NCI-H526 treated with DMSO at 0.1 percent for 48 hours (cell line): ENCODE results near the gene PRR15.
"Not testable (repeated sequence)": the region's sequence is repeated elsewhere in the genome, so short reads cannot be mapped to it uniquely, and the experiment has no call there.

ENCODE experiments used
- DNase-seq: peaks from one replicate; lab custom pipeline; 2025; lab: John Stamatoyannopoulos, UW

Gene PRR15, protein sequence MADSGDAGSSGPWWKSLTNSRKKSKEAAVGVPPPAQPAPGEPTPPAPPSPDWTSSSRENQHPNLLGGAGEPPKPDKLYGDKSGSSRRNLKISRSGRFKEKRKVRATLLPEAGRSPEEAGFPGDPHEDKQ

DNA sequence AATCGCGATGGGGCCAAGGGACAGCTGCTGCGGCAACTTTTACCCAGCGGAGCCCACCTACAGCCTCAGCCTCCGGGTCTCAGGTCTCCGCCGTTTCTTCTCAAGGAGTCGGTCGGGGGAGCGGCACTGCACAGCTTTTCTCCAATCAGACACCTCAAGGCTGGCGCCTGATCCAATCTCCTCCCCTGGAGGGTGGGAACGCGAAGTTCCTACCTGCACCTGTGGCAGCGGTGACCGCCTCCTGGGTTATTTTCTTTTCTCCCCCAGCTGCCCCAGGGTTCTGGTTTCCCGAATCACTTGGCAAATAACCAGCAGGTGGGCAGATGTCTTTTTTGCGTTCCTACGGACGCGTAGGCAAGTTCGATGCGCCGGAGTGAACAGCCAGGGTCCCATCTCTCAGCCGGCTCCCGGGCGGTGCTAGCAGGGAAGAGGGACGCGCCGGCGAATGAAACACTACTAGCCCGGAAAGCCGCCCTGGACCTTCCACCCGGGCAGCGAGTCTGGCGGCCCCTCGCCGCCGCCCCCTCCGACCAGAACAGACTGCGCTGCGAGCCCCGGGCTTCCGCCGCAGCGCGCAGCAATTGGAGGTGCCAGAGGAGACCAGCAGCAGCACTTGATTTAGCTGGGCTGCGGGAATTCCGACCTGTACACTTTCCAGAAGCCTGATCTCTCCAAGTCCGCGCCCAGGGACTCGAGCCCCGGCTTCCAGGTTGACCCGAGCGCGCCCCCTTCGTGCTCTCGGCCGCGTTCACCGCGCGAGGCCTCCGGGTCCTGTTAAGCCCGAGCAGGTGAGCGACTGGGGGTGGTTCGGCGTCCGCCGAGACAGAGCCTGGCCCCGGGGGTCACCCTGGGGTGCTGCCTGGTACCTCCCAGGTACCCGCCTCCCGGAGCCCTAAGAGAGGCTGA lies at the start of gene PRR15:
TSS of gene PRR15 (plus strand) at position 246 of the 906 bp plus-strand sequence. CDS start 2,495 bp downstream, outside the sequence.
- peak; percentile 71 for DNase-seq

DNA sequence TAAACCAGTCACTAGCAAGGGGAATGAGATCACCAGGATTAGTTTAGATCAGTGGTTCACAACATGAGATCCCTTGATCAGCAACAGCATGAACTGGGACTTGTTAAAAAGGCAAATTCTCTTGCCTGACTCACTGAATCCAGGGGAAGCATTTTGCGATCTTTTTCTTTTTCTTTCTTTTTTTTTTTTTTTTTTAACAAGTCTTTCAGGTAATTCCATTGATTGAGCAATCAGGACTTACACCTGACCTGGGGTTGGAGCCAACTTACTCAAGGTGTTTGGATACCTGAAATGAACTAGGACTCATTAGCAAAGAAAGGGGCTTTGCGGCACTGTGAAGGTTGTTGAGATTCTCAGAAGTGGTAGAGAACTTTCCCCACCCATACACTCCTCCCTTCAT lies 47.1 kb upstream of the PRR15 start:
- DNase-seq: no peak

DNA sequence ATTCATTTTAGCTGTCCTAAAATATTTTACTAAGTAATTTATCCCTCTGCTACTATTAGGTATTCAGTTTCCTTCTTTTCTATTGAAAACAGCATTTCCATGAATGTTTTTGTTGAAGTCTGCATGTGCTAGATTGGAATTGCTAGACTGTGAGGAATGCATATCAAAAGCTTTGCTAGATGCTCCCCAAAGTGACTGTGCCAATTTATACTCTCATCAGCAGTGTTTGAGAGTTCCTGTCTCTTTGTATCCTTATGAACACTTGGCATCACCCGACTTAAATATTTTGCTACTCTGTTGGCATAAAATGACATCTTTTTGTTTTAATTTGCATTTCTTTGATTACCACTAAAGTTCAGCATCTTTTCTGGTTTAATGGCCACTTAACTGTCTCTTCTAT lies 45.0 kb upstream of the PRR15 start:
- DNase-seq: no peak

DNA sequence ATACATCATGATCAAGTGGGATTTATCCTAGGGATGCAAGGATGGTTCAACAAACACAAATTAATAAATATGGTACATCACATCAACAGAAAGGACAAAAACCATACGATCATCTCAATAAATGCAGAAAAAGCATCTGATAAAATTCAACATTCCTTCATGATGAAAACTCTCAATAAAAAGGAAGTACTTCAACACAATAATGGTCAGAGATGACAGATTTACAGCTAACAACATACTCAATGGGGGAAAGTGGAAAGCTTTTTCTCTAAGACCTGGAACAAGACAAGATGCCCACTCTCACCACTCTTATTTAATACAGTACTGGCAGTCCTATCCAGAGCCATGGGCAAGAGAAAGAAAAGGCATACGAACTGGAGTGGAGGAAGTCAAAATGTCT lies 39.9 kb upstream of the PRR15 start:
- no peak for DNase-seq

DNA sequence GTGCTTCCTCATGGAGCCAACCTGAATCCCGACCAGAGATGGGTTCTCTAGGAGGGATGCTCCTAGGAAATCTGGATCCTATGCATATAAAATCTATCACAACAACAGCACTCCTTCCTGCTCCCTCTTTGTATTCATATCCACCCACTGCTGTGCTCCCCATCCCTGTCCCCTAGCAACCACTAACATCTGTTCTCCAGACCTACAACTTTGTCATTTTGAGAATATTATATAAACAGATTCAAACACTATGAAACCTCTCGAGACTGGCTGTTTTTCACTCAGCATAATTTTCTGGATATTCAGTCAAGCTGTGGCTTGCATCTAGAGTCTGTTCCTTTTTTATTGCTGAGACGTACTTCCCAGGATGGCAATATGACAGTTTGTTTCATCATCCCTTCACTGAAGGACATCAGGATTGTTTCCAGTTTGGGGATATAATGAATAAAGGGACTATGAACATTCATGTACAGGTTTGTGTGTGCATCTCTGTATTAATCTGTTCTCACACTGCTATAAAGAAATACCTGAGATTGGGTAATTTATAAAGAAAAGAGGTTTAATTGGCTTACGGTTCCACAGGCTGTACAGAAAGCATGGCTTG lies 36.0 kb upstream of the PRR15 start:
- no peak for DNase-seq

DNA sequence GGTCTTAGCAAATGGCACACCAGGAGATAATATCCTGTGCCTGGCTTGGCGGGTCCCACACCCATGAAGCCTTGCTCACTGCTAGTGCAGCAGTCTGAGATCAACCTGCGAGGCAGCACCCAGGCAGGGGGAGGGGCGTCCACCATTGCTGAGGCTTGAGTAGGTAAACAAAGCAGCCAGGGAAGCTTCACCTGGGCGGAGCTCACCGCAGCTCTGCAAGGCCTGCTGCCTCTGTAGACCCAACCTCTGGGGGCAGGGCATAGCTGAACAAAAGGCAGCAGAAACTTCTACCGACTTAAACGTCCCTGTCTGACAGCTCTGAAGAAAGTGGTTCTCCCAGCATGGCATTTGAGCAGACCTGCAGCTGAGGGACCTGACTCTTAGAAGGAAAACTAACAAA lies 35.1 kb upstream of the PRR15 start:
- DNase-seq: not testable (repeated sequence)

DNA sequence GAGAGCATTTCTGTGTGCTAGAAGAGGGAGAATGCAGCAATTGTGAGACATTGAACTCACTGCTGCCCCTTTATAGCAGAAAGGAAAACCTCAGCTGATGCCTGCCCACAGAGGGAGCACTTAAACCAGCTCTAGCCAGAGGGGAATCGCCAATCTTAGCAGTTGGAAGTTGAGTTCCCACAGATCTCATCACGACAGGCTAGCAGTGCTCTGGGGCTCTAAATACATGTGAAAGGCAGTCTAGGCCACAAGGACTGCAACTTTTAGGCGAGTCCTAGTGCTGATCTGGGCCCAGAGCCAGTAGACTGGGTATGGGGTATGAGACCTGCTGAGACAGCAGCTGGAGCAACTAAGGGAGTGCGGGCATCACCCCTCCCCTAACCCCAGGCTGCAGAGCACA lies 25.2 kb upstream of the PRR15 start:
- no peak for DNase-seq

DNA sequence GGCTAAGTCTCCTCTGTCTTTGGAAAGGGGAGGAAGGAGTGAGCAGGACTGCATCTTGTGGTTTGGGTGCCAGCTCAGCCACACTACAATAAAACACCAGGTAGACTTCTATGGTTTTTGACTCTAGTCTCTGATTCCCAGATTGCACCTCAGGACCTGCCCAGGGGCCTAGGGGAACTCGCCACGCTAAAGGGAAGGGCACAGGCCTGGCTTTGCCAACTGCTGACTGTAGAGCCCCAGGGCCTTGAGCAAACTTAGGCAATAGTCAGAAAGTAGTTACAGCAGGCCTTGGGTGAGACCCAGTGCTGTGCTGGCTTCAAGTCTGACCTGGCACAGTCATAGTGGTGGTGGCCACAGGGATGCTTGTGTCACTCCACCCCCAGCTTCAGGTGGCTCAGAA lies 24.2 kb upstream of the PRR15 start:
- no peak for DNase-seq

DNA sequence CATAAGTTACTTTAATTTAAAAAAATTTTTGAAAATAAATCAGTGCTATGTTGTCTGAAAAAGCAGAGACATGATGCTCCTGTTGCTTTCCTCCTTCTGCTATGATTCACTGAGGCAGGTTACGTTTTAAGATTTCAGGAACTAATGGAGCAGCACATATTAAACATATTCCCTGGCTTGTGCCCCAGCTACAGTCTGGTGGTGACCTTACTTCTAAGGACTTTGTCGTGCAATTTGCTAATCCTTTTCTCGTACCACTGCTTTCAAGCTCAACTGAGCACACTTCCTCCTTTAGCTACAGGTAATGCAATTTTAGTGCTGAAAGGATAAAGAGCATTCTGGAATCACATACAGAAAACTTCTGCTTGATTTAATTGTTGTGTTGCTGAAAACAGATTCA lies 16.2 kb upstream of the PRR15 start:
- no peak for DNase-seq

DNA sequence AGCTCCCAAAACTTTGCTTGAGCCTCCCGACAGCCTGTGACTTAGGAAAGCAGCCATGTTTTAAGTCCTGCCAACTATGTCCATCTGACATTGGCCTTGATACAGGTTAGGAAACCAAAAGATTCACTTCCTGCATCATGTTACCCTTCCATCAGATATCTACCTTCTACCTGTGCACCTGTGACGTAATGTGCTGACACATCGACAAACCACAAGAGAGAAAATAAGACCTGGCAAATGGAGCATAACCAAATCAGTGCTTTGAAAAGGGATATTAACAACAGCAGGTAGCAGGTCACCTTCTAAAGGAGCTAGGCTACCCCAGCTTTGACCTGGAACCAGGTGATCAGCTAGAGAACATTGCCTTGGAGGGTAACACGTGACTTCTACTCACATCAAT lies 14.8 kb upstream of the PRR15 start:
- DNase-seq: no peak

DNA sequence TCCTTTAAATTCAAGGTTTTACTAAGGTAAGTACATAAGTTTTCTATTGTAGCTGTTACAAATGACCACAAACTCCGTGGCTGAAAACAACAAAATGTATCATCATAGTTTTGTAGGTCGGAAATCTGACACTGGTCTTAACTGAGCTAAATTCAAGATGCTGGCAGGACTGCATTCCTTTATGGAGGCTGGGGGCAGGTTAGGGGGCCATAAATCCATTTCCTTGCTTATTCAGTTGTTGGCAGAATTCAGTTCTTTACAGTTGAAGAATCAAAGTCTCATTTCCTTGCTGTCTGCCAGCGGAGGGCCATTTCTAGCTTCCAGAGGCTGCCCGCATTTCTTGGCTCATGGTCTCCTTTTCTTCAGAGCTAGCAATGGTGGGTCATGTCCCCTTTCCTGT lies 11.2 kb upstream of the PRR15 start:
- no peak for DNase-seq

DNA sequence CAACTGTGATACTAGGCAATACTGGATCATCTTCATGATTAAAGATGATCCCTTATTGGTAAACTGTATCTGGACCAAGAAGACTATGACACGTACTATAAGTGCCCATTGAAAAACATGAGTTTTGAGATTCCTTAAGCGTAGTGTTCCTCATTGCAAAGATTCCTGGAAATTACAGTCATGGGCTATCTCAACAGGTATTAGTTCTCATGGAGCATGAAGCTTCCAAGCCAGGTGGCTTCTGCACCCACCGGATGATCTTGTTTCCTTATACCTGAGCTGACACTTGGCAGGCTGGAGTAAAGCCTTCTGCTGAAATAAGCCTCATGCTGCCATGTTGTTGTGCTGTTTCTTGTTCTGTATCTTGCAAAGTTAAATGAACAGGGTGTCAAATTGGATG lies 8.6 kb upstream of the PRR15 start:
- DNase-seq: no peak

DNA sequence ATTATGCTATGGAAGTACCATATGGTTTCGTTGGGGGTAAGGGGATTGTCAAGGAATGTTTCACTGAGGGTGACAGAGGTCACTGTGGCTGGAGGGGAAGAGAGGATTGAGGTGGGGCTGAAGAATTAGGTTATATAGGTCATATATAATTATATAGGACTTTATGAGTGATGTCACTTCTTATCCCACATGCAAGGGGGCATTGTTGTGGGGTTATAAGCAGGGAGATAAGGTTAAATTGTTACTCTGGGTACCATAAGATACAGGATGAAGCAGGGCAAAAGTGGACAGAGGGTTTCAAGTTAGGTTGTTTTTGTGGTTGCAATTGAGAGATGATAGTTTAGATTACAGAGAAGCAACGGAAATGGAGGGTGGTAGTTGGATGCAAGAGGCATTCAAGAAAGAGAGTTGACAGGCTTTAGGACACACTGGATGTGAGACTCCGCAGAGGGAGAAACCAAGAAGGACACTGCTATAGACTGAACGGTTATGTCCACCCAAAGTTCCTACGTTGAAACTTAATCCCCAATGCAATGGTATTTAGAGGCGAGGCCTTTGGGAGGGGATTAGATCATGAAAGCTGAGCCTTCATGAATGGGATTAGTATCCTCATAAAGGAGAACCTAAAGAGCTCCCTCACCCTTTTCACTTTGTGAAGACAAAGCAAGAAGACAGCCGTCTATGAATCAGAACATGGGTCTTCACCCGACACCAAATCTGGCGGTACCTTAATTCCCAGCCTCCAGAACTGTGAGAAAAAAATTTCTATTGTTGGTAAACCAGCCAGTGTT lies 7.0 kb upstream of the PRR15 start:
- DNase-seq: no peak

DNA sequence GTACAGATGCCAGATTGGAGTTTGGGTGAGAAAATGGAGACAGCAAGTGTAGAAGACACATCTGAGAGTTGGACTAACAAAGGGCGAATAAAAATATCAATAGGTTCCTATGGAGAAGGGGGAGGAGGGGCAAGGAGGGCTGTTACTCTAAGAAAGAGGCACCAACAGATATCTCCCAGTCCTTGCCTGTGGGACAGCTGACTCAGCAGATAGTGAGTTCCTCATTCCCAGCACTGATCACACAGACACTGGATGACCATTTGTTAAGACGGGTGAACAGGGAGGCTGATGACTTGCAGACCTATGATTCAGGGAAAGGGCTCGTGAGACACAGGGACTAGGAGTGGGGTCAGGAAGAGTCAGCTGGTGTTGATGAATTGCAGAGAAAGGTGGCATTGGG lies 5.7 kb upstream of the PRR15 start:
- DNase-seq: no peak

DNA sequence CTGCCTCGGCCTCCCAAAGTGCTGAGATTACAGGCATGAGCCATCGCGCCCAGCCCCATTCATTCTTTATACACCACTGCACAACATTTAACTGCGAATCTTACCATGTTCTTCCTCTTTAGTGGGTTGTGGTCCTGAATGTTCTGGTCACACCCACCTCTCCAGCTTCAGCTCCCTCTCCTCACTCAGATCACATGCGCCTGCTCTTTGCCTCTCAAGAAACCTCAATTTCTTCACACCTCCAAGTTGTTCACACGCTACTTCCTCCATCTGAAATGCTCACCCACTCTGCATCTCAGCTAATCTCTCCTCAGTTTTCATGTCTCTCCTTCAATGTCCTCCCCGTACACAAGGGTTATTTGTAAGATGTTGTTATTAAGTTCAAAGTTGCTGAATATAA lies 2.4 kb upstream of the PRR15 start:
- DNase-seq: no peak

DNA sequence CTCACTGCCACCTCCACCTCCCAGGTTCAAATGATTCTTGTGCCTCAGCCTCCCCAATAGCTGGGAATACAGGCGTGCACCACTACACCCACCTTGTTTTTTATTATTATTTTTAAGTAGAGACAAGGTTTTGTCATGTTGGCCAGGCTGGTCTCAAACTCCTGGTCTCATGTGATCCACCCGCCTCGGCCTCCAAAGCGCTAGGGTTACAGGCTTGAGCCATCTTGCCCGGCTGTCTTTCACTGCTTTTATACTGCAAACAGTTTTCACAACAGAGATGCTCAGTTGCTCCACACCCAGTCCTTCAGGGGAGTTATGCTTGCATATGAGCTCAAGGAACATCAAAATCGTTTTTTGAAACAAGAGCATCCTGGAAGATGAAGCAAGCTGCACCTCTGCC lies 1.3 kb upstream of the PRR15 start:
- DNase-seq: no peak

DNA sequence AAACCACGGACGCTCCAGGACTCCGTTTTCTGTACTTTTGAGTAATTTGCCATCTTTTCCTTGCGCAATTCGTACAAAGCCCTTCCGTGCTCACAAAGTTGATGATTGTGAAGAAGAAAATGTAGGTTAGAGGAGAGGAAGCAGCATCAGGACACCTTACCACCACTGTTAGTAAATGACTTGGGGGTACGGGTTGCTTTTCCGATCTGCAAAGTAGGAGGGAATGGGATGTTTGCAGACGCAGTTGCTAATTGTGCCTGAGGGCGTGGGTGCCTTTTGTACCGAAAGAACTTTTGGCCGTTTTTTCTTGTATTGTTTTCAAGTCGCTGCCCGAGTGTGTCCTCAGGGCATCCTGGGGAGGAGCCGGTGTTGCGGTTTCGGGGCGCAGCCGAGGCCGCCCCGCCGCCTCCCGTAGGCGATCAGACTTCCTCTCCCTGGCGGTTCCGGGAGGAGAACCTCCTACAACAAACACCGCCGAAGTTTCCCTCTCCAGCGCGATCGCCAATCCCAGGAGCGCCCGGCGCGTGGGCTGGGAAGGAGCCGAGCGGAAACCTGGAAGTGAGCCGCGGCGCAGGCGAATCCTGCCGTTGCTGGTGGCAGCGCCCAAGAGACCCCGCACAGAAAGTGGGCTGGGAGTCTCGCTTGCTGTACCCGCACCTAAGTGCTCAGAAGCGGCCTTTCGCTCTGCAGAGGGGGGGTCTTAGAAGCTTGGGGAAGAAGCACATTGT lies 1.0 kb downstream of the PRR15 start:
- peak; percentile 38 for DNase-seq

DNA sequence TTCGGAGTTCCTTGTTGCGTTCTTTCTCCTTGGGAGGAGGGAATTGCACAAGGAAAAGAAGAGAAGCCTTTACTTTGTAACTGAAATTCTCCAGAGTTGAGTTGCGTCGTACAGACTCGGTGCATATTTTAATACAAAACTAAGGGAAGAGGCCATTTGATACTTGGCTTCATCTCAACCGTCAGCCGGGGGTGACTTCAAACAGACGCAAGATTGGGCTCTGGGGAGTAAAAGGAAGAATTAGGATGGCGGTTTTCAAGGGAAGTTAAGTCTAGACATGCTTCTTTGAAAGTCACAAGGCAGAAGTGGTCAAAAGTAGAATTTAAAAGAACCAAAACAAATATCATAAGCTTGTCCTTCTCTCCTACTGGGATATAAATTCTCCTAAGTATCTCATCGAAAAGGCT lies 1.6 kb downstream of the PRR15 start:
- no peak for DNase-seq

DNA sequence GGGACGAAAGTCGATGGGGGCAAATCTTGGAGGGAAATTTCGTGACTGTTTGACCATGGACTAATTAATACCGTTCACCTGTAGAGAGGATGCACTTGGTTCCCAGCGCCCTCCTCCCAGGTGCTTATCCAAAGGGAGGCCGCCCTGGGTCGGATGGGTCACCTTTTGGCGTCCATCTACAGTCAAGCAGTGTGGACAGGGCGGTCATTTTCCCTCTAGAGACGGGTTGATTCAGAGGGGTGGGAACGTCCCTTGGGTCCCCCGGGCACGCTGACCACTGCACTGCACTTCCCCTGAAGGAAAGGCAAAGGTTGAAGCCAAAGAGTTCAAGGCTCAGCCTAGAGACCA lies 2.0 kb downstream of the PRR15 start:
- DNase-seq: no peak

DNA sequence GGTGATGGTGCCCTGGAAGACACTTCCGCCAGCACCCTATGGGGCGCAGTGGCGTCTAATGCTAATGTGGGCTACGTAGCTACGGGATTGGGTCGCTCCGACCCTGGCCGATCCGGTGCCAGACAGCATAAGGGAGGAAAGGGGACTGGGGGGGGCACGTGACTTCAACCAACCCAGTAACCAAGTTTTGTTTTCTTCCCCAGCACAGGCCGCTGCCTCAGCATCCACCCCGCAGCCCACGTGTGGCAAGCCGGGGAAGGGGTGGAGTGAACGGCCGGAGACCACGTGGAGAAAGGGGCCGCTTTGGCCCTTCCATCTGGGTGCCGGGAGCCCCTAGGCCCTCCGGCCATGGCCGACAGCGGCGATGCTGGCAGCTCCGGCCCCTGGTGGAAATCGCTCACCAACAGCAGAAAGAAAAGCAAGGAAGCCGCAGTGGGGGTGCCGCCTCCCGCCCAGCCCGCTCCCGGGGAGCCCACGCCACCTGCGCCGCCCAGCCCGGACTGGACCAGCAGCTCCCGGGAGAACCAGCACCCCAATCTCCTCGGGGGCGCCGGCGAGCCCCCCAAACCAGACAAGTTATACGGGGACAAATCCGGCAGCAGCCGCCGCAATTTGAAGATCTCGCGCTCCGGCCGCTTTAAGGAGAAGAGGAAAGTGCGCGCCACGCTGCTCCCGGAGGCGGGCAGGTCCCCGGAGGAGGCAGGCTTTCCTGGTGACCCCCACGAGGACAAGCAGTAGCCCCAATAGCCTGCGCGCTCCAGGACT lies 2.5 kb downstream of the PRR15 start:
- no peak for DNase-seq

DNA sequence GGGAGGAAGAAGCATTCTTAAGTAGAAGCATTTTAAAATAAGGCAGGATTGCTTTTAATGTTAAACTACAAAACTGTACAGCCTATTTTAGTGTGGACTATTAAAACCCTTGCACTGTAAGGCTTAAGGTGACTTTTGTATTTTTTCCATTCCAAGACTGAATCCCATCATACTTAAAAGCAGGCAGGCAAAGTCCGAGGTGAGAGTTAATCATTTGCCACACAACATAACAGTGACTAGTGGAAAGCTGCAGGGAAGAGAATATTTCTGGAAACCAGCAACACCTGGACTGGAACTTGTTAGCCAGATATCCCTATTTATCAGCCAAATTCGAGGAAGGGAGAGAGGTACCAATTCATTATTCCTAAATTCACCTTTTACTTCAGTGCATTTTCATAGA lies 3.5 kb downstream of the PRR15 start:
- DNase-seq: no peak
